SK-N-MC (cell line): ENCODE data around the gene FBXO39.

Experiments
- DNase-seq: peaks from one replicate; pipeline ENCODE4 v3.0.0-alpha.2; 2011; ENCODE audit warnings: low read depth, low spot score
- H3K27ac ChIP-seq: fragments of 200-600 bp; sonication (generic); 2 replicates; pipeline ENCODE4 v1.5.1; 2016; ENCODE audit warnings: mixed run types
- H3K36me3 ChIP-seq: fragments of 200-600 bp; sonication (generic); 2 replicates; pipeline ENCODE4 v1.6.1; 2017; ENCODE audit warnings: antibody characterized with exemption, low read length, mixed read lengths; ENCODE audit not compliant: insufficient read depth
- H3K4me3 ChIP-seq: fragments of 200-600 bp; sonication (generic); 2 replicates; pipeline ENCODE4 v1.5.1; 2016
- H3K9ac ChIP-seq: fragments of 200-600 bp; sonication (generic); 2 replicates; pipeline ENCODE4 v1.8.0; 2017; ENCODE audit warnings: mixed run types, mixed read lengths; ENCODE audit not compliant: insufficient read length
- H3K9me3 ChIP-seq: fragments of 200-600 bp; sonication (generic); 2 replicates; pipeline ENCODE4 v1.6.1; 2017; ENCODE audit warnings: low read depth, mild to moderate bottlenecking, antibody characterized with exemption, low read length, moderate library complexity, mixed read lengths
- EZH2 ChIP-seq: fragments of 200-600 bp; sonication (generic); IDR thresholded peaks from one replicate; pipeline ENCODE4 v1.6.1; 2017; ENCODE audit warnings: antibody characterized with exemption
- FOXP2 ChIP-seq: optimal IDR thresholded peaks from 2 replicates; pipeline ENCODE3; 2011; ENCODE audit warnings: mild to moderate bottlenecking, moderate library complexity; ENCODE audit not compliant: insufficient read depth; ENCODE audit errors: extremely low read length, control extremely low read depth
- POLR2AphosphoS5 ChIP-seq: IDR thresholded peaks from 2 replicates; pipeline ENCODE4 v1.6.1; 2012; ENCODE audit warnings: mild to moderate bottlenecking, low read depth, low read length, borderline replicate concordance

The FBXO39 gene

DNA sequence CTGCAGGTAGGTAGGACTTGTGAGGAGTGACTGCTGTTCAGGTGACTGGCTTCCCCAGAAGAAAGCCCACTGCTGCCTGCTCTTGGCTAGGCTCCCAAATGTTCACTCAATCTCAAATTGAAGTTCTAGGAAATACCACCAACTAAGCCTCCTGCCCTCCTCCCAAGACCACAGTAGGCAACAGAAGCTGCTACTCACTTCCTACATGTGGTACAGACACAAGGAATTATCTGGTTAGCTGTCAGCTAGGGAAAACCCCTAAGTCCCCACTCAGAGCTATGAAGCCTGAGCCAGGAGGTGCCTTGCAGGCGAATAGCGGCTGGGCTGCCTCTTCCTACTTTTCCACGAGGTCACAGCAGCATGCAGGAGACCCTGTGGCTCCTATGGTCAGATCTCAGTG, 4.9 kb downstream of the FBXO39 start:
- no peak overlapping the region for H3K27ac ChIP-seq
- no peaks in the 10 kb centered on the region for H3K9me3 ChIP-seq
- no peak overlapping the region for H3K9ac ChIP-seq
- no peak for TF ChIP-seq EZH2
- TF ChIP-seq POLR2AphosphoS5, result no peak
- TF ChIP-seq FOXP2, result no peak
- no peaks in the 10 kb centered on the region for H3K36me3 ChIP-seq
- H3K4me3 ChIP-seq, result no peak overlapping the region
- DNase-seq, result no peak

DNA sequence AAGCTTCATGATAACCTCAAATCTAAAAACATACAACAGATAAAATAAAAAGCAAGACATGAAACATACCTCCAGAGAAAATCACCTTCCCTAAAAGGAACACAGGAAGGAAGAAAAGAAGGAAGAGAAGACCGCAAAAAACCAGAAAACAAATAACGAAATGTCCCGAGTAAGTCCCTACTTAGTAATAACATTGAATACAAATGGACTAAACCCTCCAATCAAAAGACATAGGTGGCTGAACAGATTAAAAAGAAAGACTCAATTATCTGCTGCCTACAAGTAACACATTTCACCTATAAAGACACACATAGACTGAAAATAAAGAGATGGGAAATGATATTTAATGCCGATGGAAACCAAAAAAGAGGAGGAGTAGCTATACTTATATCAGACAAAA, 6.2 kb downstream of the FBXO39 start:
- H3K27ac ChIP-seq, result no peak overlapping the region
- no peak for DNase-seq

DNA sequence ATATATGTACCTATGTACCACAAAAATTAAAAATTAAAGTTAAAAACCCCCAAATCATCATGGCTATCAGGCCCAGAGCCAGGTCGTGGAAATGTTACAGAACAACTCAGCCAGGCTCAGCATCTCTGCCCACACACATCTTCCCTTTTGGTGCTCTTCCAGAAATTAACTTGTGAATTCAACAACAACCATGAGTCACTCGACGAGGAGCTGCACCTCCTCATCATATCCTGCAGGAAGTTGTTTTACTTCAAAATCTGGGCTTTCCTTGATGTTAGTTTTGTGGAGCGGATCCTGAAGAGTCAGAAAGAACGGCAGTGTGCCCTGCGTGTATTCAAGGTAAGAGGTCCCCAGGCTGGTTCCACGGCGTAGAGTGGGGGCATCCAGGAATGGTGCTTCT, 10.6 kb downstream of the FBXO39 start:
- Histone ChIP-seq H3K4me3 (no peak overlapping the region), H3K27ac (no peak overlapping the region), H3K9me3 (no peaks in the 10 kb centered on the region), H3K36me3 (no peaks in the 10 kb centered on the region), H3K9ac (no peak overlapping the region)
- DNase-seq, result no peak
- no peak for TF ChIP-seq FOXP2

More for the DNA sequence above, 6.2 kb downstream of the FBXO39 start:
- TF ChIP-seq EZH2 (no peak), POLR2AphosphoS5 (no peak), FOXP2 (no peak)
- Histone ChIP-seq H3K36me3 (no peaks in the 10 kb centered on the region), H3K4me3 (no peak overlapping the region), H3K9me3 (no peaks in the 10 kb centered on the region), H3K9ac (no peak overlapping the region)

DNA sequence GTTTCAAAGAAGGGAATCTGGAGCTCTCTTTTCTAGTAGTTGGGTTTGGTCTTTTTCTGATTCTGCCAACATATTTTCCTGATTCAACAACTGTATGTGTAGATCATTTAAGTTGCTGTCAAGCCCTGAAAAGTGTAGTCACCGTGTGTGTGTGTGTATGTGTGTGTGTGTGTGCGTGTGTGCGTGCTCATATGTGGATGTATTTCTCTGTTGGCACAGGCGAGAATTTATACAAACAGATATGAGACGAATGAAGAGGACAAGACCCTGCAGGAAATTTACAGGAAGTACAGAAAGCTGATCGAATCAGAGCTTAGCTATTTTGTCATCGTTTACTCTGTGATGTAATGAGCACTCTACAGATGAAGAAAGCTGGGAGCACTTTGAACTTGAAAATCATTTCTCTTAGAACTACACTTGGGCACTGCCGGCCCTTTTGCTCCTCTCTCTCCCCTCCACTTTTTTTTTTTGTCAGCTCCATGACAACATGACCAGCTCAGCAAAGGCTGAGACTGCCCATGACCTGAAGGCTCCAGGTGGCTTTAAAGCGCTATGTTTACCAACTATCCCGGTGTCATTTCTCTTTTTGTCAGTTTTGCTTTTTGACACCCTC, 11.2 kb downstream of the FBXO39 start:
- no peak for DNase-seq
- no peak overlapping the region for H3K4me3 ChIP-seq
- H3K36me3 ChIP-seq, result no peaks in the 10 kb centered on the region
- TF ChIP-seq EZH2 (no peak), FOXP2 (no peak), POLR2AphosphoS5 (no peak)
- H3K9ac ChIP-seq, result no peak overlapping the region
- H3K9me3 ChIP-seq, result no peaks in the 10 kb centered on the region
- no peak overlapping the region for H3K27ac ChIP-seq

DNA sequence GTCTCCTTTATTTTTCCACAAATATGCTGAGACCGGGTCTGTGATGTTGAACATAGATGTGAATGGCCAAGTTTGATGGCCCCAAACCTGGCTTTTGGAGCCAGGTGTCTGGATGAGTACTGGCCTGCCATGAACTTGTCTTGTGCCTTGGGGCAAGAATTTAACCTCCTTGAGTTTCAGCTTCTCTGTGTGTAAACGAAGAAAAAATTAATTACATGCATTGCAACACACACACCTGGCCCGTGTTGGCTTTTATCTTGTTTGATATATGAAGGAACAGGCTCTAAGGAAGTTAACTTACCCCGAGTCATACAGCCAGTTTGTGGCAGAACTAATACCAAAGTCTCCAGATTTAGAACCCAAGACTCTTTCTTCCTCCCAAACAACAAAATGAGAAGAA, 13.1 kb downstream of the FBXO39 start:
- DNase-seq, result no peak
- Histone ChIP-seq H3K9ac (no peak overlapping the region), H3K36me3 (no peaks in the 10 kb centered on the region), H3K27ac (no peak overlapping the region), H3K9me3 (no peaks in the 10 kb centered on the region), H3K4me3 (no peak overlapping the region)
- no peak for TF ChIP-seq FOXP2
- TF ChIP-seq EZH2, result no peak
- no peak for TF ChIP-seq POLR2AphosphoS5

DNA sequence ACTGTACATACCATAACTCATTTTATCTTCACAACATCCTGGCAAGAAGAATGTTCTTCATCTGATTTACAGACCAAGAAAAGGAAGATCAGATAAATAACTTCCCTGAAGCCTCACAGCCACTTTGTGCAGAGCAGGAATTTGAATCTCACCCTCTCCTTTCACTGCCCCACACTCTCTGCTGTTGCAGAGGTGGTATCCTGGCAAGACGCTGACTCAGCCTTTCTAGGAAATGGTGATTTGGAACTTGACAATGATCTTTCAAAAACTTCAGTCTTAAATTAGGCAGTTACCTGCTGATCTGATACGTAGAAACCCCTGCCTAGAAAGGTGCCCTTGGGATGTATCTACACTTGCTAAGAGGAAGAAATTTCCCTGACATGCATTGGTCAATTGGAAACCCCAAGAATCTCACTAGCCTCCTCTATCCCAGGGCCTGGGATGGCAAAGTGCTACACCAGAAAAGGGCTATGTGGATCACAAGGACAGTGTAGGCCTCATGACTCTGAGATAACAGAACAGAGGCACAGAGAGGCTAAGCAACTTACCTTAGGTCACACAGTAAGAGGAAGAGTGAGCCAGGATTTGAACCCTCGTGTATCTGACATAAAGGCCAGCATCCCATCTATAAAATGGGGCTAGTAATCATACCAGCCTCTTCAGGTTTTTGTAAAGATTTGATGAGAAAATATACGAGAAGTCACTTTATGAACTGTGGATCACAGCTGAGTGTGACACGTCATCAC, 17.9 kb downstream of the FBXO39 start:
- Histone ChIP-seq H3K9me3 (no peaks in the 10 kb centered on the region), H3K9ac (no peak overlapping the region), H3K27ac (no peak overlapping the region), H3K4me3 (no peak overlapping the region), H3K36me3 (no peaks in the 10 kb centered on the region)
- TF ChIP-seq POLR2AphosphoS5, result no peak
- no peak for TF ChIP-seq EZH2
- TF ChIP-seq FOXP2, result no peak
- DNase-seq, result no peak

DNA sequence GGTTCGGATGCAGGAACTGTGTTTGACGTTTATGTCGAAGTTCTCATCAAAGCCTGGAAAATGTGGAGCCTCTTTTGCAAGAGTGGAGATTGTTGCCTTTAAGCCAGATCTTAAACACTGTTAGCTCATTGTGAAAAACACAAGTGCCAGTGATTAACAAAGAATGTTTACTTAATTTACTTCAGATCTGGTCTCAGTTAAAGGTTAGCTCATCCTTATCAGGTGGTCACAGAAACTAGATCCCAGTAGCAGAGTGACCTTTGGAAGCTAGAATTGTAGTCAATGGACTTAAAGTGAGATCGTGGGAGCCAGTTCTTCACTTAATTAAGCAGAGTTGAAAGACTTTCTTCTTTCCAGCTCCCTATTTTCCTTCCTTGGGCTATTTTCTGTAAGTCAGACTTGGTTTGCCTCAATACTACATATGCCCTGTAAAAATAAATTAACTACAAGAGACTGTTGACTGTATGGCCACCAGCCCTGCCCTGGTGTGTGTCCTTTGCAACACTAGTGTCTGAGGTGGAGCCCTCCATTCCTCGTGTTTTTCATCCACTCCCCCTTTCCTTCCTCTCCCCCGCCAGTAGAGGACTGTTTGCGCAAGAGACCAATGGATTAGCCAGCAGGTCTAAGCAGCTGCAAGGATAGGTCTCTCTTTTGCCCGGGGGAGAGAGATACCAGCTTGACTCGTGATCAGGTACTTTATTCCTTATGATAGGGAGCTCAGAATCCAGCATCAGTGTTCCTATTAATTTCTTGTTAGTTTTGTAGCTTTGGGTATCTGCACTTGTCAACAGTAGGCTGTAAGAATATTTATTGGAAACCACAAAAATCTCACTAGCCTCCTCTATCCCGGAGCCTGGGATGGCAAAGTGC, 20.2 kb downstream of the FBXO39 start:
- Histone ChIP-seq H3K36me3 (no peaks in the 10 kb centered on the region), H3K27ac (no peak overlapping the region), H3K9me3 (no peaks in the 10 kb centered on the region), H3K4me3 (no peak overlapping the region), H3K9ac (no peak overlapping the region)
- DNase-seq, result no peak
- TF ChIP-seq FOXP2 (no peak), POLR2AphosphoS5 (no peak), EZH2 (no peak)

DNA sequence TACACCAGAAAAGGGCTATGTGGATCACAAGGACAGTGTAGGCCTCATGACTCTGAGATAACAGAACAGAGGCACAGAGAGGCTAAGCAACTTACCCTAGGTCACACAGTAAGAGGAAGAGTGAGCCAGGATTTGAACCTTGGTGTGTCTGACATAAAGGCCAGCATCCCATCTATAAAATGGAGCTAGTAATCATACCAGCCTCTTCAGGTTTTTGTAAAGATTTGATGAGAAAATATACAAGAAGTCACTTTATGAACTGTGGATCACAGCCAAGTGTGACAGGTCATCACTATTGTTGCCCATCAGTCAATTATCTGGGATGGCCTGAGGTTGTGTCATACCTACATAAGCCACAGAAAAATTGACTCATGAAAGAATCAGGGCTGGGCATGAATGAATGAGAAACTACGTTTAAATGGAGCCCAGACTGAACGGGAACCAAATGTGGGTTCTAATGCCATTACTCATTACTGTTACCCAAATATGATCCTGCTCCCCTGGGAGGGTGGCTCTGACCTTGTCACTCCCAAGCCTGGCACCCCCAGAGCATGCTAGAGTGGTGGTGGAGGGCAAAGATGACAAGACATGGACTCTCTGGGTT, 21.0 kb downstream of the FBXO39 start:
- Histone ChIP-seq H3K36me3 (no peaks in the 10 kb centered on the region), H3K9ac (no peak overlapping the region), H3K4me3 (no peak overlapping the region), H3K27ac (no peak overlapping the region), H3K9me3 (no peaks in the 10 kb centered on the region)
- DNase-seq, result no peak
- TF ChIP-seq FOXP2 (no peak), POLR2AphosphoS5 (no peak), EZH2 (no peak)
